AG09319 (cell line): Measurements from ENCODE around the gene KRTAP12-2.

Experiments used
- DNase-seq: peaks from one replicate; pipeline ENCODE4 v3.0.0-alpha.2; 2010; ENCODE audit warnings: low read depth; ENCODE audit errors: extremely low read depth
- CTCF ChIP-seq: IDR thresholded peaks from 2 replicates; pipeline ENCODE4 v1.5.1; 2011; ENCODE audit warnings: low read depth, mild to moderate bottlenecking, inconsistent platforms, low read length, moderate library complexity

KRTAP12-2 gene

GRCh38 chr21:44619886-44620285, 46.8 kb downstream of the KRTAP12-2 start:
- DNase-seq = no peak

GRCh38 chr21:44618909-44619308, 47.8 kb downstream of the KRTAP12-2 start:
- TF ChIP-seq CTCF = no peak
- no peak for DNase-seq

More at GRCh38 chr21:44619886-44620285, 46.8 kb downstream of the KRTAP12-2 start:
- no peak for TF ChIP-seq CTCF

- no peak for DNase-seq
- TF ChIP-seq CTCF = no peak
Measured at GRCh38 chr21:44618504-44618903, 48.2 kb downstream of the KRTAP12-2 start.

GRCh38 chr21:44617071-44617501, 49.6 kb downstream of the KRTAP12-2 start:
- no peak for TF ChIP-seq CTCF
- no peak for DNase-seq

- TF ChIP-seq CTCF = no peak
- no peak for DNase-seq
Measured at GRCh38 chr21:44616591-44616926, 50.2 kb downstream of the KRTAP12-2 start.
